Lower leg skin (tissue), 3 donors: Measurements from ENCODE around the gene SNN.

Experiments
- POLR2A ChIP-seq, 2 donors: fragments of 450-650 bp; IDR thresholded peaks; one replicate each; pipeline ENCODE4 v1.6.1; 2016 to 2017; ENCODE audit warnings: antibody characterized with exemption in 2 of 2, mild to moderate bottlenecking in 1 of 2, moderate library complexity in 1 of 2
- TF ChIP-seq, protein P1 (sequence below), 3 donors: fragments of 450-650 bp; IDR thresholded peaks; one replicate each; pipeline ENCODE4 v1.5.1; 2016; ENCODE audit warnings: antibody characterized with exemption in 3 of 3, mild to moderate bottlenecking in 3 of 3, moderate library complexity in 2 of 3

DNA sequence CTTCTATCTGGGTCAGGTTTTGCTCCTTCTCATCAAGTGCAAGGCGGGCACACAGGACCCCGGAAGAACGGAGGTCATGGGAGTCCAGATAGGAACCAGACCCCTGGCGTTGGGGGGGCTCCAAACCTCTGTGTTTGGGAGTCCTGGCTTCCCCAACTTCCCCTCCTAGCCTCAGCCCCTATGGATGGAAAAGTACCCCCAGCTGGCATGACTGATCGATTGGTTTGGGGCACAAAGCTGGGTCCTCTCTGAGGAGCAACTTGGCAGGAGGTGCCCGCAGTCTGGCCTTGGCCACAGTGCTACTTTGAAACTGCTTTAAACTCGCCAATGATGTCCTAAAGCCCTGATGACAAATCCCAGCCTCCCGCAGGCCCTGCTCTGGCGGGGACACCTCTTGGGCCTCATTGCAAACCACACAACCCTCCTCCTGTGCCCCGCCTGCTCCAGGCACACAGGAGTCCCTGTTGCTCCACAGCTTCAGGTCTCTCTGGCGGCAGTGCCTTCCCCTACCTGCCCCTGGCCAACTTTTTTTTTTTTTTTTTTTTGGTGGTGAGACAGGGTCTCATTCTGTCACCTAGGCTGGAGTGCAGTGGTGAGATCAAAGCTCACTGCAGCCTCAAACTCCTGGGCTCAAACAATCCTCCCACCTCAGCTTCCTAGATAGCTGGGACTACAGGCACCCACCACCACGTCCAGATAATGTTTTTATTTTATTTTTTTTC, 38.0 kb upstream of the SNN start:
- TF ChIP-seq, protein P1, sequence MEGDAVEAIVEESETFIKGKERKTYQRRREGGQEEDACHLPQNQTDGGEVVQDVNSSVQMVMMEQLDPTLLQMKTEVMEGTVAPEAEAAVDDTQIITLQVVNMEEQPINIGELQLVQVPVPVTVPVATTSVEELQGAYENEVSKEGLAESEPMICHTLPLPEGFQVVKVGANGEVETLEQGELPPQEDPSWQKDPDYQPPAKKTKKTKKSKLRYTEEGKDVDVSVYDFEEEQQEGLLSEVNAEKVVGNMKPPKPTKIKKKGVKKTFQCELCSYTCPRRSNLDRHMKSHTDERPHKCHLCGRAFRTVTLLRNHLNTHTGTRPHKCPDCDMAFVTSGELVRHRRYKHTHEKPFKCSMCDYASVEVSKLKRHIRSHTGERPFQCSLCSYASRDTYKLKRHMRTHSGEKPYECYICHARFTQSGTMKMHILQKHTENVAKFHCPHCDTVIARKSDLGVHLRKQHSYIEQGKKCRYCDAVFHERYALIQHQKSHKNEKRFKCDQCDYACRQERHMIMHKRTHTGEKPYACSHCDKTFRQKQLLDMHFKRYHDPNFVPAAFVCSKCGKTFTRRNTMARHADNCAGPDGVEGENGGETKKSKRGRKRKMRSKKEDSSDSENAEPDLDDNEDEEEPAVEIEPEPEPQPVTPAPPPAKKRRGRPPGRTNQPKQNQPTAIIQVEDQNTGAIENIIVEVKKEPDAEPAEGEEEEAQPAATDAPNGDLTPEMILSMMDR (IDR thresholded peaks at IDR 0.05): no peak
- no peak for TF ChIP-seq POLR2A (IDR thresholded peaks at IDR 0.05)
